Hematopoietic multipotent progenitor cell treated with erythropoietin and hydrocortisone succinate and interleukin-3 and kit ligand, for 6 days (in vitro differentiated cells): ENCODE data around the gene ACSS2.

ENCODE experiments used
- DNase-seq: peaks from one replicate; pipeline ENCODE4 v3.0.0-alpha.2; 2015

The ACSS2 gene

DNA sequence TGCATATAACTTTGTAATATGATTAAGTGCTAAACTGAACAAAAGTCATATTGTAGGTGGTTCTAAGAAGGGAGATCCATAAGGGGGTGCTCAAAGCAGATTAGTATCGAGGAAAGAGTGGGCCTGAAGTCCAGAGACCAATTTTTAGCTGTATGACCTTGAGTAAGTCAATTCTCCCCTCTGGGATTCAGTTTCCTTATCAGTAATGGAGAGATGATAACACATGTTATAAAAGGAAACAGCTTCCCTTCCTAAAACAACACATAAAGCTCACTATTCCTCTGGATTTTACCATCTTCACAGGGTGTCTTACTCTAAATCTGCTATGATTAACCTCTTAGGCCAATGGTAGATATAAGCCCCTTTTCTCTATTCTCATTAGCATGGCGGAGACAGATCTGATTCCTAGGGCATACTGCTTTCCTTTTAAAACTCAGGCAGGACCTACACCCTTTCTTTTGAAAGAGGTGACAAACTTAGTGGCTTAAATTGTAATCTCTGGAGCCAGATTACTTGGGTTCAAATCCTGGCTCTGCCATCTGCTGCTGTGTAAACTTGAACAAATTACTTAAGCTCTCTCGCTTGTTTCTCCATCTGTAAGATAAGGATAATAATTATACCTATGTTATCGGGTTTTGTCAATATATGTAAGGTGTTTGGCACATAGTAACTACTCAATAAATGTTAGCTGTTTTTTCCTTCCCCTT lies 39.5 kb downstream of the ACSS2 start:
- no peak for DNase-seq

DNA sequence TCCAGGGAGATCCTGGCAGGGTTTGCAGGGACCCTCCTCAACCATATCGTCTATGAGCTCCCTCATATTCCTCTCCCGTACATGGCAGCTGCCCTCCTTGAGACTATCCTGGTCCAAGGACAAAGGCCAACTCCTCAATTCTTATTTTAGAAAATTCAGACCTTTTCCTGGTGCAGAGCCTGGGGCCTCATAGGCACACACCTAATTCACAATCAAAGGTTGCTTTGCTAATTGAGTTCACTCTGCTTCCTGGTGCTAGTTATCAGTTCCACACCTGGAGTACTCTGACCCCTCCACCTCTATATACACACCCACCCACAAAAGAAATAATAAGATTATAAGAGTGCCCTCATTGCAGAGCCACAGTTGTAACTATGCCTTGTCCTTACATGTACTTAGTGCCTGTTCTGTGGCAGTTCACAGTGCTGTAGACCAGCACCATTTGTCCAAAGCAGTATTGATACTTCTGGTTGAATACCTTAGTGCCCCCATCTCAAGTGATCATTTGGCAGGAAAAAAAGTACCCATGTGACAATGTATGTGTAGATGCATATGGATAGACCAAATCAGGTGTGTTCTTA lies 40.5 kb downstream of the ACSS2 start:
- no peak for DNase-seq

DNA sequence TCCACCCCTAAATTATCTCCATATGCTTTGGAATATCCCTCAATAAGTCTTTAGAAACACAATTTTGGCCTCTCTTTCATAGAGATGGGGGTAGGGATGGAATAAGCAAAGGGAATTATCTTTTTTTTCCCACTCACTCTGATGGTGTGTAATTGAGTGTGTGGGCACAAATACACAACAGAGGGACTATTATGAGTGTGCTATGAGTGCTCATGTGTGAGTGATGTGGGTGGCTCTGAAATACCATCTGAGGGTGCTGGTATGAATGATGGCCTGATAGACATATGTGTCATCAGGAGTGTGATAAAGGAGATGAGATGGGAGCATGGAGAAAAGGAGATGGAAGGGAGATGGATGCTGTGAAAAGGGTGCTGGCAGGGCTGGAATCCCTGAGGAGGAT lies 43.6 kb downstream of the ACSS2 start:
- DNase-seq, result no peak

DNA sequence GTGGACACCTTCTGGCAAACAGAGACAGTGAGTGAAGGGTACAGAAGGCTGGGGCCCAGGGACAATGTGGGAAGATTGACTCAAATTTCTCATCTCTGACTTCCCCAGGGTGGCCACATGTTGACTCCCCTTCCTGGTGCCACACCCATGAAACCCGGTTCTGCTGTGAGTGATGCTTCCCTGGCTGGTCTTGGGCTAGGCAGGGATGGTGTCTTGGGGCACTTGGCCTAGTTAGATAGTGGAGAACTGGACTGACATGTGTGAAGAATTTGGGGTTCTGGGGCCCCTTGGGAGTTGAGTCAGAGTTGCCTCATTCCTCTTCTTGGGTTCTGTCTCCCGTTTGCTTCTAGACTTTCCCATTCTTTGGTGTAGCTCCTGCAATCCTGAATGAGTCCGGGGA lies 45.0 kb downstream of the ACSS2 start:
- no peak for DNase-seq

DNA sequence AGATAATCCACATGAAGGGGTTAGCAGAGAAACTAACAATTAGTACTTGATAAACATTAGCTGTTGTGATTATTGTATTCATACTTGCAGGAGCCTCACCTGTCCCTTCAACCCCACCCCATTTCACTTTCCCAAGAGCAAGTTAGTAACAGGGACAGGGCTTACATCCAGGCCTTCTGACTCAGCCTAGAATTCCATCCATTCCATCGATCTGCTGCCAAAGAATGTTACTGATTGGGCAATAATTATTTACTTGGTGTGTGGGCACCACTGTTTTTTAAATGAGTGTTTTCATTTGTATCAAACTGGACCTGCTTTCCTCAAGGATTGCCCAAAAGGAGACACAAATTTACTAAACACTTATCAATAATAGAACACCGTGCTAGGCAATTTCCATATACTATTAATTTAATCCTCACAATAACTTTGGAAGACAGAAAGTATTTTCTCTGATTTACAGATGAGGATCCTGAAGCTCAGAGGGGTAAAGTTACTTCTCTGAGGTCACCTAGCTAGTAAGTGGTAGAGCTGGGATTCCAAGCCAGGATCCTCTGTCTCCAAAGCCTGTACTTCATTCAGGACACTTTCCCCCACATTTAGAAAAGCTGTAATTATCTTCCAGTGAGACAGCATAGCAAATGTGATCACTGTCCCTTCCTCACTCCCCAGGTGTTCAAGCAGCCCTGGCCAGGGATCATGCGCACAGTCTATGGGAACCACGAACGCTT lies 46.4 kb downstream of the ACSS2 start:
- no peak for DNase-seq

DNA sequence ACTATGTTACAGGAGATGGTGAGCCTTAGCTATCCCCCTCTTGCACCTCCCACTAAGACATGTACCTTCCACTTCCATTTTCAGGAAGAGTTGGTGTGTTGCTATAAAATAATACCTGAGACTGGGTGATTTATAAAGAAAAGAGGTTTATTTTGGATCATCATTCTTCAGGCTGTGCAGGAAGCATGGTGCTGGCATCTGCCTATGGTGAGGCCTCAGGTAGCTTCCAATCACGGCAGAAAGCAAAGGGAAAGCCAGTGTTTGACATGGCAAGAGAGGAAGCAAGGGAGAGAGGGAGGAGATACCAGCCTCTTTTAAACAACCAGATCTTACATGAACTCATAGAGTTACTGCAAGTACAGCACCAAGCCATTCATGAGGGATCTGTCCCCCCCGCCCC lies 47.0 kb downstream of the ACSS2 start:
- DNase-seq, result no peak

DNA sequence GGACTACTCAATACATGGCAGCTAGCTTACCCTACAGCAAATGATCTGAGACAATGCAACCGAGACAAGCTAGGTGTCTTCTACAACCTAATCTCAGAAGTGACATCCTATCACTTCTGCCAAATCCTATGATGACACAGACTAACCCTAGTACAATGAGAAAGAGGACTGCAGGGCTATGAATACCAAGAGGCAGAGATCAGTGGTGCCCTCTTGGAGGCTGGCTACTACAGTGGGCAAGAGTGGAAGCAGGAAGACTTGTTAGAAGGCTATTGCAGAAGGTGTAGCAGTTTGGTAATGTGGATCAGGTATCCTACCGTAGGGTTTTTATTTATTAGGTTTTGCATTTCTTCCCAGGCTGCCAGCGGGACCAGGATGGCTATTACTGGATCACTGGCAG lies 48.9 kb downstream of the ACSS2 start:
- DNase-seq, result no peak

DNA sequence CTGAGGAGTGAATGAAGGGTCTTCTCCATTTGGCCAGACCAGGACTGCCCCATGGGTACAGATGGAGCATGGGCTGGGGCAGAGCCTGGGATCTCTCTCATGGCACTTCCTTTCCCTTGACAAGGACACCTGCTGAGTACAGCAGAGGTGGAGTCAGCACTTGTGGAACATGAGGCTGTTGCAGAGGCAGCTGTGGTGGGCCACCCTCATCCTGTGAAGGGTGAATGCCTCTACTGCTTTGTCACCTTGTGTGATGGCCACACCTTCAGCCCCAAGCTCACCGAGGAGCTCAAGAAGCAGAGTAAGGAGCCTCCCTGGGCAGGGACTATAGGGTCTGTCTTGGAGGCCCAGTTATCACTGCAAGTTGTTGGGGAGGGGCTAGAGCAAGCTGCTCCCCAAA lies 49.6 kb downstream of the ACSS2 start:
- no peak for DNase-seq

DNA sequence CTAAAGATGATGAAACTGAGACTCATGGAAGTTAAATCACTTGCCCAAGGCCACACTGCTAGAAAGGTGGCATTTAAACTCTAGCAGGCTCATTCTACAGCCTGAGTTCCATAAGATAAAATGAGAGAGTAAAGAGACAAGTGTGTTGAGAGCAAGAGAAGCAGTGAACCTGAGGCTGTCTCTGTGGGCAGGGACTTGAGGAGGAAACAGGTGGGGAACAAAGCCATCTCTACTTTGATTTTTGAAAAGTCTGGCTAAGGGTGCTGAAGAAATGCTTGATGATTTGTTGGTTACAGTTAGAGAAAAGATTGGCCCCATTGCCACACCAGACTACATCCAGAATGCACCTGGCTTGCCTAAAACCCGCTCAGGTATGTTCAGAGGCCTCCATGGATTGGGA lies 50.2 kb downstream of the ACSS2 start:
- DNase-seq, result no peak

DNA sequence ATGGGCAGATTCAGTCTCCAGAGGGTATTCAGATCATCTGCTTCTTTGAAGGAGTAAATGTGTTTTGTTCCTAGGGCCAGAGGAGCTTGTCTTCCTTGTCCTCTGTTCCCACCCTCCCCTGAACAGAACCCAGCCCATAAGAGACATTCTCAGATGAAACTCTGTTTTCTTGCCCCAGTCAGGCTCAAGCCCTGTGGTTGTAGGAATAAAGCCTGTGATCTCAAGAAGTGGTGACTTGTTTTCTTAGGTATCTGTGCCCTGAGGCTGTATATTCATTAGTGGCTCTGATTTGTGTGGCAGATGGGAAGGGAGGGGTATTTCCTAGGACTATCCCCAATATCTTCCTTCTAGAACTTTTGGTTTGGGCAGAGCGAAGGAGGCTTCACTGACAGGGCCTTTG lies 51.3 kb downstream of the ACSS2 start:
- DNase-seq, result no peak

DNA sequence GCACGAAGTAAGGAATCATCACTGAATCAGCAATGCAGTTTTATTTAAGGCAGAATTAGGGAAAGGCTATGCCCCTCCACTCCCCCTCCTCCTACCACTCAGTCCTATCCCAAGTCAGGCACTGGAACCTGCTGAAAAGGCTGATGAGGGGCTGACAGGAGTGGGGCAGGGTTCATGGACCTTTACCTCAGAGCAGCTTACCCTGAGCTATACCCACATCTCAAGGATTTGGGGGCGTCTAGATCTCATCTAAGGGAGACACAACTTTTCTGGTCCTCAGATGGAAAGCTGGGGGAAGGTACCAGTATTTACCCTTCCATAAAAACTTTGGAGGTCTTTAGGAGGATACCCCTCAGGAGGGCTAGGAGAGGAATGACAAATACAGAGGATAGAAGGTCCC lies 52.0 kb downstream of the ACSS2 start:
- DNase-seq, result no peak

DNA sequence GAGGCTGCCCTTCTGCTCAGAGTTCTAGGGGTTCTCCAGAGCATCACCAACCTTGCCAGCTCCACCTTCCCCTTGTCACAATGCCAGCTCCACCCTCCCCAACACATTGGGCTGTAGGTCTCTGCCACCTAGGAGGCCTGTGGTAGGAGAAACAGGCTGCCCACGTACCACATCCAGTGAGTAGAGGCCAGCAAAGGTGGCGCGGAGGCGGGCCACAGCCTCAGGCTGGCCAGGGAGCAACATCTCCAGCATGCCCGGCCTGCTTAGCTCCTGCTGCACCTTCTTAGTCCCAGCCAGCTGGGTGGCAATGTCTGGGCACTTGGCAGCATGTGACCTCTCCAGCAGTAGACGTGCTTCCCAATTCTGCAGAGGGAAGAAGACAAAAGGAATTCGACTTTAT lies 55.4 kb downstream of the ACSS2 start:
- DNase-seq, result no peak

DNA sequence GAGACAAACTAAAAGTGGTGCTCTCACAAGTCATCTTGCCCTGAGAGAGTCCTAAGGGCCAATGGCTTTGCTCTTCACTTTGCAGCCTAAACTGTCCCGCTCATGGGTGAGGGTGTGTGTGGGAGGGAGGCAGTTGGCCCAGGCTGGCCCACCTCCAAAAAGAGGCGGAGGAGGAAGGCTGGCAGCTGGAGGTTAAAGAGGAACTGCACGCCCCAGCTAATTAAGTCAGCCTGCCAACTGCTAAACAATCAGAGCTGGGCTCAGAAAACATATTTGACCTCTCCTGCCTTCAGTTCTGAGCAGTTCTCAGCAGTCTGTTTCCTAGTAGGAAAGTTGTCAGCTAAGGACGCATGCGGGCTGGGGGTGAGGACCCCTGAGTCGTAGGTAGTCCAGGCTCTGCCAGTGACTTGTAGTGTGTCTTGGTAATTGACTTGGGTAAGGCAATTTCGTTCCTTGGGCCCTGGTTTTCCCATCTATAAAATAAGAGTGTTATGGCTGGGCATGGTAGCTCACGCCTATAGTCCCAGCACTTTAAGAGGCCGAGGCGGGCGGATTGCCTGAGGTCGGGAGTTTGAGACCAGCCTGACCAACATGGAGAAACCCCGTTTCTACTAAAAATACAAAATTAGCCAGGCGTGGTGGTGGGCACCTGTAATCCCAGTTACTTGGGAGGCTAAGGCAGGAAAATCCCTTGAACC lies 62.2 kb downstream of the ACSS2 start:
- DNase-seq, result peak; percentile 91

DNA sequence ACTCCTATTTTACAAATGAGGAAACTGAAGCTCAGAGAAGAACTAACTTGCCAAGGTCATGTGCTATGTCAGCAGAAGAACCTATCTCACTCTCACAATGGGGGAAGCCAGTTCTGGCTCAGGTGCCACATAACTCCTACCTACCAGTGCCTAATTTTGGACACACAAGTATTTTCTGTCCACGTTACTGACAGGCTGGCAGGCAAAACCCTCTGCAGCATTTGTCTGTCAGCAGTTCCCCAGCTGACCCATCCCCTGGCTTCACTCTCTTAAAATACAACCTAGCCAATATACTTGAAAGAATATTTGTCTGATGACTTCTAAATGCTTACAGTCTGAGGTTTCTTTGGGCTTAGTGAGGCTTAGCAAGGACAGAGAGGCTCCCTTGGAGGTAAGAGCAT lies 63.7 kb downstream of the ACSS2 start:
- no peak for DNase-seq

DNA sequence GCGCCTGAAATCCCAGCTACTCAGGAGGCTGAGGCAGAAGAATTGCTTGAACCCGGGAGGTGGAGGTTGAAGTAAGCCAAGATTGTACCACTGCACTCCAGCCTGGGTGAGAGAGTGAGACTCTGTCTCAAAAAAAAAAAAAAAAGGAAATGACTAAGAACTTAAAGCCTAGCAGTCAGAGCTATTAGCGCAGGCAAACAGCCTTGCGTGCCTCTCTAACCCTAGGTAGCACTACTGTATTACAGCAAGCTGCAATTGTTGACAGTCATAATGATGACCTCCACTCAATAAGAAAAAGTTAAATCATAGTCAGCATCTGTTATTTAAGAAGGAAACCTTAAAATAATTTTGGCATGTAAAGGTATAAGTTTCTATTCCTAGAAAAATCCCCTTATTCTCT lies 64.8 kb downstream of the ACSS2 start:
- no peak for DNase-seq

DNA sequence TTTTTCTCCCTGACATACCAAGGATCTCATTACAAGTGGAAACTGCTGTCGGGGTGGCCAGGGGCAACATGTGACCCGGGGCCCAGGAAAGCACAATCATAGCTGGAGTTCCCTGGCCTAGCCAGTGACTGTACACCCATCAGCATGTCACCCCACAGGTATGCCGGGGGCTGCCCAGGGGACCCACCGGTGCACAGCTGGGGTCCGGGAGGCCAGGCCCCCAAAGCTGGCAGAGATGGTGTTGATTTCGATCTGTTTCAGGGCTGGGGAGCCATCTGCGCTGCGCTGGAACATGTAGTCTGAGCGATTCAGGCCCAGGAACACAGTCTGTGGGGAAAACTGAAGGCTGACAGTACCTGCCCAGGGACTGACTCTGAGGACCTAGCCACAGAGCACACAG lies 65.9 kb downstream of the ACSS2 start:
- DNase-seq, result no peak

DNA sequence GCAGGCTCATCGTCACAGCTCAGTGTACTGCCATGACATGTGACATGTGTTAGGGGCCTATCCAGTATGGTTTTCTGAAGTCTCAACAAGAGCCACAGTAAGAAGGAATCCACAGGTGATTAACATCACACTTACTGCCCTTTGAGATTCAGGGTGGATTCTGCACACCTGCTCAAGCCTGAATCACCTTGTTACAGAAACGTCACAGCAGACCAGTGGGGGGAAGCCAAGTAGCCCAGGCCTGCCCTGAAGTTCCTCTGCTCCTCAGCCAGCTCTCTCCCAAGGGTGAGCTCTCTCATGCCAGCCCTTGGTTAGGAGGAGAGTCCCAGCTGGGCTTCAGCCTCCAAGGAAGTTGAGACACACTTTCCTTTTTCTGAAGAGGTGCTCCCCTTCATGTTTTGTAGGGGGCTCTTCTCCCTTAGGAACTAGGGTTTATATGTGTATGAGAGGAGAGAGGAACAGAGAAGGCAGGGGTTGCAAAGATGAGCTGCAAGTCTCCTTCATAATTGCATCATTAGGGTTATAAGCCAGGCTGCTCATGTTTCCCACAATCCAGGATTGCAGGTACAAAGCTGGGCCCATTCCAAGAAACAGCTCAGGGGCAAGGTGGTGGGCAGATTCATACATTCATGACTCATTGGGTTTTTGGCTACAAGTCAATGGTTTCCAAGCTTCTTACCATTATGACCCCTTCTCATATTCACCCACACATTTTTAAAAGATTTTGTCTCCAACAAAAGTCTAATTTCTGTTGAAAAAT lies 67.6 kb downstream of the ACSS2 start:
- DNase-seq, result no peak

DNA sequence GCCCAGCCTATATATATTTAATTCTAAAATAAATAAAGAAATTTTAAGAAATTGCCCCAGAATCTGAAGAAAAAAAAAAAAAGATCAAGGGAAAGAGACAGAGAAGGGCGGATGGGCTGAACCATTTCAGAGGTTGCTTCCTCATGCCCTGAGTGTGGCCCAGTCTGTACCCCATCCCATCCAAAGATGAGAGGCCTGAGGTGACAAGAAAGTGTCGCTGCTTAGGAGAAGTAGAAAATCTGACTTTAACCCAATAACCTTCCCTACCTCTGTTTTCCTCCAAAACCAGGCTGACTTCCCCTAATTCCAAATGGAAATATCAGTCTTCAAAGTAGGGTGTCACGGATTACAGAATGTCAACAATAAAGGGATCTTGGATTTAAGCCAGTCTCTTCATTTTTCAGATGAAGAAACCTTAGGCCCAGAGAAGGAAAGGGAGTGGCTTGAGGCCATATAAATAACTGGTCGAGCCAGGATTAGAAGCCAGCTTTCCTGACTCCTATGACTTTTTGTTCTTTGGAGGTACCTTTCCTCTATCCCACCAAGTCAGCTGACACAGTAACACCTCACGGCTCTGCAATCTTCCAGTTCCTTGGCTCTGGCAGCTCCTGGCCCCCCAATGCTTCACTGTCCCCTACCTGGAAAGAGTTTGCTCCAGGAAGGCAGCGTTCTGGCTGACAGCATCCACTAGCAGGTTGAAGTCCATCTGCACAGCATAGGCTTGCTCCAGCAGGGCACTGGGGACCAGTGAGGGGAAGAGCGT lies 69.1 kb downstream of the ACSS2 start:
- DNase-seq, result no peak

DNA sequence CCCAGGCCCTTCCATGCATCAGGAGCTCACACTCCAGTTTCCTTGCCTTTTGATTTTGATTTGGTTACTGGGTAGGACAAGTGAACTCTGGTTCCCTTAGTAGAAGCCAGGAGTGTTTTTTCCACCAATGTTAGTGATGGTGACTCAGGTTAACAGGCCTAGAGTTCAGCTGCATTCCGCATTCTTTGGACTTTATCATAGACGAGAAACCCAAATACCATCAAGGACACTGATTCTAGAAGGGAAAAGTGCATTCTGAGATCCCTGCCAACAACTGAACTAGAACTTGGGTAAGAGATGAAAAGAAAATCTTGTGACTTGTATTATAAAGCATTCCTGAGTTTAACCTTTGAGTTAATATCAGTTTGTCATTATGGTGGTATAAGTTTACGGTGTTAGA lies 70.2 kb downstream of the ACSS2 start:
- no peak for DNase-seq

DNA sequence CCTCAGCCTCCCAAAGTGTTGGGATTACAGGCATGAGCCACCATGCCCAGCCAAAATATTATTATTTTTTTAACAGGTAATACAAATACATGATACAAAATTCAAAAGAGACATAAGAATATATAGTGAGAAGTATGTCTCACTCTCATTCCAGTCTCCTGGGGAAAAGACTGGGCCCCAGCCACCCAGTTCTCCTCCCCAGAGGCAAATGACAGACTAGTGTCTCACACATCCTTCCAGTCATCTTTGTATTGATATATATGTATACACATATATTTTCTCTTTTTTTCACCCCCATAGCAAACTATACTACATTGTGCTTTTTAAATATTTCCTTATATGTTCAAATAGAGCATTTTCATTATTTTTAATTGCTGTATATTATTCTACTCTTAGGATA lies 70.9 kb downstream of the ACSS2 start:
- DNase-seq, result no peak

DNA sequence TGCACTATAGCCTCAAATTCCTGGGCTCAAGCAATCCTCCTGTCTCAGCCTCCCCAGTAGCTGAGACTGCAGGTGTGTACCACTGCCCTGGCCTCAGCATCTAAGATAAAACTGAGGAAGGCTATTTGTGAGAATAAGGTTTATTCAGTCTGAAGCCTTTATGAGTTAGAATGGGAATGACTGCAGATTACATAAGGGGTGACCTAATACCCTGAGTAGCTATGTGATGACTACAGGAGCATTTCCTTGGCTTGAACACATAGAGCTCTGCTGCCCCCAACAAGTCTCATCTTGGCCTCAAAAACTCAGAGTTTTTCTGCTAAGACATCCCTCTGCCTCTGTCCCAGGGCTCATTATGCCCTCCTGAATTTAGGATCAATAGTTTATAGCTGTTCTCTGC lies 71.6 kb downstream of the ACSS2 start:
- no peak for DNase-seq

DNA sequence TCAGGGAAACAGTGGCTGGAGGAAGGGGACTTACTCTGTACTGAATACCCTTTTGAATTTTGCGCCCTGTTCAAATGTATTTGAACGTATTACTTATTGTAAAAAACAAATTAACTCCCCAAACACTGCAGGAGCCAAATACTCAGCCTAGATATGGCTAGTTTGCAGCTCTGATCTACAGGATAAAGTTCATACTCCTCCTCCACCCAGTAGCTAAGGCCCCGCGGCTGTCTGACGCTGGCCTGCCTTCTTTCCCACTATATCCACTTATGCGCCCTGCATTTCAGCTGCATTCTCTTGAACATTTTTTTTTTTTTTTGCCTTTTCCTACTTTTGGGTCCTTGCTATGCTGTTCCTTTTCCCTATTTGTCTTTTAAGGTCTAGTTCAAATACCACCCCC lies 72.7 kb downstream of the ACSS2 start:
- no peak for DNase-seq
